H1 (cell line): ENCODE results near the gene IDE. TPM values are rescaled to one million over a fixed set of nuclear protein-coding genes. Genes with fewer than 3 reads are reported as not detected.

Experiments
- CTCF ChIA-PET: fragments of 300-600 bp; sonication (Branson Sonifier 250); formaldehyde crosslinking; loops from one replicate; lab custom pipeline; 2021; ENCODE audit not compliant: partially characterized antibody; lab: Charles Lee
- POLR2A ChIA-PET: fragments of 300-600 bp; sonication (Branson Sonifier 250); formaldehyde crosslinking; loops from one replicate; lab custom pipeline; 2021; ENCODE audit warnings: inconsistent platforms; ENCODE audit not compliant: partially characterized antibody; lab: Charles Lee
- DNase-seq, 2 experiments: peaks; one replicate each; pipeline versions ENCODE4 v3.0.0 to v3.0.0-alpha.2; 2010 to 2022; ENCODE audit warnings: low spot score in 2 of 2, low read depth in 1 of 2, mixed read lengths in 1 of 2
- FAIRE-seq: peaks from 2 replicates; lab custom pipeline; 2011; peaks lifted over from hg19 to GRCh38; lab: Jason Lieb, UNC
- H2AFZ ChIP-seq: 2 replicates; pipeline ENCODE4 v1.8.1; 2012; ENCODE audit warnings: low read length, inconsistent platforms
- H2AK5ac ChIP-seq: 2 replicates; pipeline ENCODE4 v1.6.1; 2013; ENCODE audit warnings: low read depth, low read length
- H2BK120ac ChIP-seq: replicated peaks from 2 replicates; pipeline ENCODE3; 2013; ENCODE audit warnings: low read depth, low read length, inconsistent platforms
- H2BK12ac ChIP-seq: 2 replicates; pipeline ENCODE4 v1.6.1; 2013; ENCODE audit warnings: low read depth, low read length
- H2BK15ac ChIP-seq: 2 replicates; pipeline ENCODE4 v1.6.1; 2013; ENCODE audit warnings: low read length
- H2BK20ac ChIP-seq: 2 replicates; pipeline ENCODE4 v1.6.1; 2013; ENCODE audit warnings: low read length
- H2BK5ac ChIP-seq: 2 replicates; pipeline ENCODE4 v1.6.1; 2013; ENCODE audit warnings: low read depth, low read length
- H3K14ac ChIP-seq: 2 replicates; pipeline ENCODE4 v1.6.1; 2013; ENCODE audit warnings: inconsistent platforms; ENCODE audit not compliant: insufficient read length
- H3K18ac ChIP-seq: 2 replicates; pipeline ENCODE4 v1.6.1; 2013; ENCODE audit warnings: low read length; ENCODE audit errors: extremely low read depth
- H3K23ac ChIP-seq: 2 replicates; pipeline ENCODE4 v1.6.1; 2013; ENCODE audit warnings: inconsistent platforms; ENCODE audit not compliant: insufficient read length
- H3K23me2 ChIP-seq: 2 replicates; pipeline ENCODE4 v1.6.1; 2013; ENCODE audit warnings: low read depth, low read length
- H3K27ac ChIP-seq: 2 replicates; pipeline ENCODE4 v1.6.1; 2011; ENCODE audit warnings: low read depth, low read length, inconsistent platforms
- H3K27me3 ChIP-seq, 4 experiments: replicated peaks in 1 of 4; 1 replicate in 1 of 4; 2 replicates in 3 of 4; pipeline versions ENCODE4 v1.6.1 to v1.8.1; 2011 to 2013; ENCODE audit warnings: low read length in 3 of 4, mild to moderate bottlenecking in 3 of 4, inconsistent platforms in 2 of 4, mixed read lengths in 2 of 4, moderate library complexity in 1 of 4; ENCODE audit not compliant: control insufficient read depth in 3 of 4, insufficient read depth in 3 of 4; ENCODE audit errors: extremely low read depth in 1 of 4
- H3K36me3 ChIP-seq, 4 experiments: 2 replicates each; pipeline versions ENCODE4 v1.6.1 to v1.8.1; 2011 to 2013; ENCODE audit warnings: mild to moderate bottlenecking in 4 of 4, low read length in 3 of 4, moderate library complexity in 2 of 4, control low read depth in 1 of 4, inconsistent platforms in 1 of 4; ENCODE audit not compliant: insufficient read depth in 4 of 4, control insufficient read depth in 2 of 4
- H3K4ac ChIP-seq: replicated peaks from 2 replicates; pipeline ENCODE3; 2013; ENCODE audit warnings: low read length, low read depth, mixed read lengths, inconsistent platforms; ENCODE audit not compliant: insufficient read length
- H3K4me1 ChIP-seq, 4 experiments: replicated peaks in 1 of 4; 1 replicate in 1 of 4; 2 replicates in 3 of 4; pipeline versions ENCODE4 v1.6.1 to v1.8.1; 2011 to 2013; ENCODE audit warnings: low read length in 3 of 4, inconsistent platforms in 2 of 4, mixed read lengths in 1 of 4; ENCODE audit not compliant: insufficient read depth in 4 of 4, control insufficient read depth in 3 of 4
- H3K4me2 ChIP-seq, 2 experiments: 2 replicates each; pipeline versions ENCODE4 v1.6.1 to v1.8.1; 2011 to 2013; ENCODE audit warnings: low read depth in 2 of 2, low read length in 2 of 2, control low read depth in 1 of 2, inconsistent platforms in 1 of 2, mild to moderate bottlenecking in 1 of 2; ENCODE audit not compliant: insufficient read depth in 1 of 2
- H3K4me3 ChIP-seq, 4 experiments: fragments of 200-600, 300-600 bp in 1 of 4; sonication (generic), shearing (Covaris generic), sonication (Bioruptor Twin) in 1 of 4; 2 replicates each; pipeline versions ENCODE4 v1.5.1 to v1.8.1; 2011 to 2016; ENCODE audit warnings: low read length in 4 of 4, low read depth in 3 of 4, control low read depth in 2 of 4, inconsistent platforms in 2 of 4, mild to moderate bottlenecking in 2 of 4, mixed read lengths in 1 of 4, moderate library complexity in 1 of 4; ENCODE audit not compliant: insufficient read depth in 2 of 4; ENCODE audit errors: extremely low read depth in 1 of 4
- H3K56ac ChIP-seq: replicated peaks from 2 replicates; pipeline ENCODE3; 2013; ENCODE audit warnings: low read depth, mild to moderate bottlenecking, mixed read lengths, low read length, inconsistent platforms; ENCODE audit not compliant: insufficient read length
- H3K79me1 ChIP-seq: 2 replicates; pipeline ENCODE4 v1.6.1; 2013; ENCODE audit warnings: low read depth, low read length, control low read depth
- H3K79me2 ChIP-seq, 2 experiments: 2 replicates each; pipeline versions ENCODE4 v1.6.1 to v1.8.1; 2012 to 2013; ENCODE audit warnings: low read length in 2 of 2, mild to moderate bottlenecking in 2 of 2, inconsistent platforms in 1 of 2; ENCODE audit not compliant: insufficient read depth in 2 of 2, control insufficient read depth in 1 of 2
- H3K9ac ChIP-seq, 4 experiments: replicated peaks in 1 of 4; 1 replicate in 1 of 4; 2 replicates in 3 of 4; pipeline versions ENCODE4 v1.6.1 to v1.8.1; 2011 to 2013; ENCODE audit warnings: low read depth in 3 of 4, low read length in 3 of 4, control low read depth in 2 of 4, mild to moderate bottlenecking in 2 of 4, moderate library complexity in 2 of 4, inconsistent platforms in 1 of 4; ENCODE audit errors: extremely low read depth in 1 of 4
- H3K9me3 ChIP-seq, 2 experiments: 2 replicates each; pipeline versions ENCODE4 v1.6.1 to v1.8.1; 2012 to 2013; ENCODE audit warnings: mild to moderate bottlenecking in 2 of 2, moderate library complexity in 2 of 2, control low read depth in 1 of 2, inconsistent platforms in 1 of 2, low read depth in 1 of 2, low read length in 1 of 2, mixed read lengths in 1 of 2; ENCODE audit not compliant: insufficient read depth in 2 of 2
- H4K20me1 ChIP-seq, 2 experiments: replicated peaks in 1 of 2; 2 replicates each; pipeline versions ENCODE3 to v1.8.1; 2011 to 2013; ENCODE audit warnings: inconsistent platforms in 2 of 2, low read length in 2 of 2, mild to moderate bottlenecking in 1 of 2; ENCODE audit not compliant: insufficient read depth in 2 of 2, control insufficient read depth in 1 of 2
- H4K5ac ChIP-seq: 2 replicates; pipeline ENCODE4 v1.6.1; 2013; ENCODE audit warnings: low read length, low read depth, mixed read lengths, inconsistent platforms; ENCODE audit not compliant: insufficient read length
- H4K8ac ChIP-seq: 2 replicates; pipeline ENCODE4 v1.8.0; 2013; ENCODE audit warnings: mild to moderate bottlenecking, moderate library complexity, low read length, inconsistent platforms; ENCODE audit not compliant: insufficient read depth; ENCODE audit errors: extremely low read depth
- H4K91ac ChIP-seq: replicated peaks from 2 replicates; pipeline ENCODE3; 2013; ENCODE audit warnings: low read length, mixed read lengths, inconsistent platforms; ENCODE audit not compliant: insufficient read length
- BCL11A ChIP-seq, 2 experiments: IDR thresholded peaks; one replicate each; pipeline ENCODE4 v1.6.1; 2011; ENCODE audit warnings: low read depth in 2 of 2, low read length in 2 of 2, mild to moderate bottlenecking in 2 of 2
- CHD1 ChIP-seq: IDR thresholded peaks from 2 replicates; pipeline ENCODE4 v1.6.1; 2012; ENCODE audit warnings: low read depth, low read length, improper control_type of control experiment
- GTF2F1 ChIP-seq: IDR thresholded peaks from 2 replicates; pipeline ENCODE4 v1.6.1; 2012; ENCODE audit warnings: low read depth, low read length, improper control_type of control experiment, borderline replicate concordance
- KDM1A ChIP-seq: fragments of 200-600, 300-600 bp; sonication (generic); IDR thresholded peaks from 2 replicates; pipeline ENCODE4 v1.7.1; 2016; ENCODE audit warnings: mild to moderate bottlenecking, low read length, borderline replicate concordance
- MAFK ChIP-seq: IDR thresholded peaks from 2 replicates; pipeline ENCODE4 v1.6.1; 2012; ENCODE audit warnings: low read depth, mild to moderate bottlenecking, improper control_type of control experiment, low read length
- RNF2 ChIP-seq: fragments of 200-900, 300-1000 bp; sonication (generic); IDR thresholded peaks from 2 replicates; pipeline ENCODE4 v1.7.1; 2016; ENCODE audit warnings: borderline replicate concordance, low read depth, mild to moderate bottlenecking, antibody characterized with exemption, low read length; ENCODE audit not compliant: poor library complexity, severe bottlenecking; ENCODE audit errors: missing control alignments
- SAP30 ChIP-seq: fragments of 300-600 bp; sonication (generic); IDR thresholded peaks from 2 replicates; pipeline ENCODE4 v1.7.1; 2012; ENCODE audit warnings: low read length, moderate library complexity, mild to moderate bottlenecking, inconsistent platforms; ENCODE audit not compliant: insufficient read depth, insufficient replicate concordance
- SIX5 ChIP-seq: IDR thresholded peaks from 2 replicates; pipeline ENCODE4 v1.6.1; 2011; ENCODE audit warnings: mild to moderate bottlenecking, low read depth, low read length
- SP1 ChIP-seq: IDR thresholded peaks from 2 replicates; pipeline ENCODE4 v1.6.1; 2011; ENCODE audit warnings: low read depth, low read length
- WGBS, 2 experiments: shearing (Covaris generic) in 1 of 2; methylation state at CpG; one replicate each; pipeline versions ENCODE4 v1.1.6 to v1.1.7; 2013 to 2015; ENCODE audit warnings: low lambda C conversion rate in 2 of 2, mixed read lengths in 2 of 2, inconsistent platforms in 1 of 2, low coverage in 1 of 2, missing lambda C conversion rate in 1 of 2; ENCODE audit not compliant: insufficient replicate concordance in 2 of 2, insufficient coverage in 1 of 2, insufficient read length in 1 of 2; ENCODE audit errors: extremely low coverage in 1 of 2, missing lambda C conversion rate in 1 of 2; 5-methylcytosine and 5-hydroxymethylcytosine counted together
- polyA plus RNA-seq, 7 experiments: library from polyadenylated mRNA; depleted of rRNA in 3 of 7; stranded (reverse) in 5 of 7; unstranded in 2 of 7; fragments of >200 nt in 5 of 7; fragments of 200-250 nt in 2 of 7; gene quantifications; 1 replicate in 5 of 7; 2 replicates in 1 of 7; 4 replicates in 1 of 7; pipeline versions ENCODE4 v1.2.1 to v1.2.3, GENCODE V29; 2011 to 2013; ENCODE audit warnings: missing spikeins in 2 of 7, mixed read lengths in 2 of 7
- total RNA-seq: library from RNA; stranded (reverse); fragmentation: NEBNext Ultra II Directional; extraction: Animal tissue kit (Norgen Biotek cat#: 25700); gene quantifications from 2 replicates; pipeline ENCODE4 v1.2.1, GENCODE V29; 2021
- TF ChIP-seq, protein P1 (sequence below): IDR thresholded peaks from 2 replicates; pipeline ENCODE4 v1.6.1; 2012; ENCODE audit warnings: low read length, inconsistent platforms
- TF ChIP-seq, protein P2 (sequence below): IDR thresholded peaks from 2 replicates; pipeline ENCODE4 v1.6.1; 2011; ENCODE audit warnings: low read depth, mild to moderate bottlenecking, low read length; ENCODE audit not compliant: insufficient read depth

The IDE gene
- total and polyA plus RNA-seq, 2 of the 8 experiments (the other 6 are each of a cell fraction or from before 2014, with no cell fraction given): 12.7 to 52.7 TPM

- DNase-seq (no peak), FAIRE-seq (no peak)
- no peak overlapping the region for H3K4ac ChIP-seq
- H2AFZ ChIP-seq: no peak overlapping the region
- no peak overlapping the region for H4K91ac ChIP-seq
- H3K79me2 ChIP-seq: no peaks in the 10 kb centered on the region
- no peaks in the 10 kb centered on the region for H4K20me1 ChIP-seq
- H4K5ac ChIP-seq: no peak overlapping the region
- H3K27me3 ChIP-seq: peaks cover 0 to 19% (median 9%) of the 10 kb centered on the region in 4 experiments; a peak in 4 of 7 replicates
- H3K9me3 ChIP-seq: peaks cover 6 to 8% of the 10 kb centered on the region in 2 experiments; a peak in 3 of 4 replicates
- ChIA-PET CTCF (interaction anchor here (0.5 to 3.9 kb wide), 9 partner anchors 14 to 331 kb away, joined by 3 to 21 read pairs (median 3); partner anchors contain the start of genes CPEB3 and MARCHF5), POLR2A (interaction anchor here (0.9 kb wide), 1 partner anchor 67 kb away, joined by 3 read pairs; no protein-coding TSS in a partner anchor)
- H3K4me1 ChIP-seq: peaks cover 3 to 9% (median 7%) of the 10 kb centered on the region in 4 experiments
- H2BK120ac ChIP-seq: no peak overlapping the region
- 92% methylated on average over 7 of the region's 7 CpGs; no CpG with 5 or more reads in 1 of the 2 experiments for WGBS, 2 experiments
- H3K27ac ChIP-seq: no peak overlapping the region
- H4K8ac ChIP-seq: no peak overlapping the region
- H3K4me3 ChIP-seq: no peak overlapping the region
- H3K23me2 ChIP-seq: peaks cover 5% of the 10 kb centered on the region; the same call in 1 of the 2 replicates
- H3K79me1 ChIP-seq: no peaks in the 10 kb centered on the region
- no peak overlapping the region; a peak in 1 of 4 replicates for H3K4me2 ChIP-seq
- H2BK12ac ChIP-seq: no peak overlapping the region
- no peak overlapping the region for H3K18ac ChIP-seq
- H2AK5ac ChIP-seq: no peak overlapping the region
- H3K14ac ChIP-seq: no peak overlapping the region
- no peak overlapping the region for H3K56ac ChIP-seq
- H3K9ac ChIP-seq: no peak overlapping the region
- H3K23ac ChIP-seq: no peak overlapping the region
- H2BK20ac ChIP-seq: no peak overlapping the region
- H2BK5ac ChIP-seq: no peak overlapping the region
- H3K36me3 ChIP-seq: no peaks in the 10 kb centered on the region
- H2BK15ac ChIP-seq: no peak overlapping the region
- TF ChIP-seq KDM1A (no peak), SIX5 (no peak), SP1 (no peak), BCL11A (IDR thresholded peaks at IDR 0.05; ENCODE audit: low read depth in 2 of 2, low read length in 2 of 2) (no peak), CHD1 (no peak), MAFK (no peak), GTF2F1 (no peak), SAP30 (no peak), RNF2 (no peak)
- TF ChIP-seq, protein P1, sequence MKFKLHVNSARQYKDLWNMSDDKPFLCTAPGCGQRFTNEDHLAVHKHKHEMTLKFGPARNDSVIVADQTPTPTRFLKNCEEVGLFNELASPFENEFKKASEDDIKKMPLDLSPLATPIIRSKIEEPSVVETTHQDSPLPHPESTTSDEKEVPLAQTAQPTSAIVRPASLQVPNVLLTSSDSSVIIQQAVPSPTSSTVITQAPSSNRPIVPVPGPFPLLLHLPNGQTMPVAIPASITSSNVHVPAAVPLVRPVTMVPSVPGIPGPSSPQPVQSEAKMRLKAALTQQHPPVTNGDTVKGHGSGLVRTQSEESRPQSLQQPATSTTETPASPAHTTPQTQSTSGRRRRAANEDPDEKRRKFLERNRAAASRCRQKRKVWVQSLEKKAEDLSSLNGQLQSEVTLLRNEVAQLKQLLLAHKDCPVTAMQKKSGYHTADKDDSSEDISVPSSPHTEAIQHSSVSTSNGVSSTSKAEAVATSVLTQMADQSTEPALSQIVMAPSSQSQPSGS: no peak
- TF ChIP-seq, protein P2, sequence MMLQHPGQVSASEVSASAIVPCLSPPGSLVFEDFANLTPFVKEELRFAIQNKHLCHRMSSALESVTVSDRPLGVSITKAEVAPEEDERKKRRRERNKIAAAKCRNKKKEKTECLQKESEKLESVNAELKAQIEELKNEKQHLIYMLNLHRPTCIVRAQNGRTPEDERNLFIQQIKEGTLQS: no peak
Observed at GRCh38 chr10:92418891-92419290, 155.0 kb downstream of the IDE start.
